Measurements from ENCODE around the gene CTU2. TPM values are rescaled to one million over a fixed set of nuclear protein-coding genes. Genes with fewer than 3 reads are reported as not detected.
A peak's percentile ranks its signal among the peaks of the same experiment; 100 is the strongest.

The CTU2 gene
- total RNA-seq, 1 donor from 2014 or later = 11.2 TPM

DNA sequence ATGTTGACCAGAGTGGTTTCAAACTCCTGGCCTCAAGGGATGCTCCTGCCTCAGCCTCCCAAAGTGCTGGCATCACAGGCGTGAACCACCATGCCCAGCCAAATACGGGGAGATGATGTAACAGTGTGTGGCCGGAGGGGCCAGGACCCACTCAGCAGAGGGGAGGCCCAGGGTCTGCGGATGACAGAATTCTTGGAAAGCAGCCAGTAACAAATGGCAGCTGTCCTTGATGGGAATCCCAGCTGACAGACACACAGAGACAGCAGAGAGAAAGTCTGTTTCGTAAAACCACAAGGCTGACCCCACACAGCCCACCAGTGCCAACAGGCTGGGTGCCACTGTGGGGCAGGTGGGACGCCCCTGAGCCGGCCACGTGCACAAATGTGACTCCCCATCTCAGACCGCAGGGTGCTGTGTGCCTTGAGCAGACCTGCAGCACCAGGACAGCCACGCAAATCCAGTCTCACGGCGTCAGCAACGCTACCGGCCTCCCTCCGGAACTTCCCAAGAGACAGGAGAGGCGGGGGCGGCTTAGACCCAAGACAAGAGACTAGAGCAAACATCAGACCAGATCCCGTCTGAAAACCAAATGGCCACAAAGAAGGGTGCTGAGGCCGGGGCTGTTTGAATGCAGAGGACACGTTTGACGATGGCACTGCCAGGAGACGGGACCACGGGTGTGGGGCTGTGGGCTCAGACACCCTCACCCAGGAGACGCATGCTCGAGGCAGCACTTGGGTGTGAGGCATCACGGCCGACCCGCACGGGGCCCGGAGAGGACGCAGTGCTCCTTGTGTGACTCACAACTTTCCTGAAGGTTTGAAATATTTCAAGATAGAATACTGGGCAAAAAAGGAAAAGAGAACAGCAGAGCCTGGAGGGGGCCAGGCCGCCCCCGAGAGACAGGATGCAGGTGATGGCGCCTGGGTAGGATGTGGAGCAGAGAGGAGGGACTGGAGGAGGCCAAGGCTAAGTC is 24.6 kb downstream of the CTU2 start:
- DNase-seq = peak; percentile 90

- DNase-seq = no peak
Measured at GRCh38 chr16:88731699-88732098, 25.4 kb downstream of the CTU2 start.

GRCh38 chr16:88732172-88732960 is 26.1 kb downstream of the CTU2 start:
- peak; percentile 32 for DNase-seq

- no peak for DNase-seq
Measured at GRCh38 chr16:88732961-88733294, 26.6 kb downstream of the CTU2 start.

DNA sequence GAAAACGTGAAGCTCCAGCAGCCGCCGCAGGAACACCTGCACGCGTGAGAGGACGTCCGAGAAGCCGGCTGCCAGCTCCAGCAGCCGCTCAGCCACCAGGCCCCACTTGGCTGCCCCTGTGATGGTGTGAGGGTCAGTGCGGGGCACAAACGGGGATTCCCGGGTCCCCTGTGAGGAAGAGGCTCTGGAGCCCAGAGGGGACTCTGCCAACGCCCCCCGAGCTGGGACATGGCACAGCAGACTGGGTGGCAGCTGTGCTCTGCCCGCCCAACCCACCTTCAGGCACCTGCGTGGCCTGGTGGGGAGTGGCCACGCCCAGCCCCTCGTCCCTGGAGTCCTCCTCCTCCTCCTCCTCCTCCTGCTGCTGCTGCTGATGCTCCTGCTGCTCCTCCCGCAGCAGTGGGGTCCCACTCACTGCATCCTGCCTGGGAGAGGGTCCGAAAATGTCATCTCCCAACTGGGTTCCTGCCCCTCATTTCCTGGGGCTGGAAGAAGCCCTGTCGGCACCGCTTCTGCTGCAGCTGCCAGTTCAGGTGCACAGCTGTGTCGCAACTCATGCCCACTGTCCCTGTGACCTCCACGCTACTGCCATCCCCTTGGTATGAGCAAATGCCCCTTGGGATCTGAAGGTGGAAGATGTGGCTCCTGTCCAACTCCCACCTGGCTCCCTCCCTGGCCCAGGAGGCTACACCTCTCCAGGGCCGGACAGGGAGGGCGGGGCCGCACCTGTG is 27.5 kb downstream of the CTU2 start:
- no peak for DNase-seq

- no peak for DNase-seq
Measured at GRCh38 chr16:88734361-88734728, 28.0 kb downstream of the CTU2 start.

- DNase-seq = no peak
Measured at GRCh38 chr16:88735121-88735520, 28.8 kb downstream of the CTU2 start.

- no peak for DNase-seq
Measured at GRCh38 chr16:88735616-88736015, 29.3 kb downstream of the CTU2 start.

DNA sequence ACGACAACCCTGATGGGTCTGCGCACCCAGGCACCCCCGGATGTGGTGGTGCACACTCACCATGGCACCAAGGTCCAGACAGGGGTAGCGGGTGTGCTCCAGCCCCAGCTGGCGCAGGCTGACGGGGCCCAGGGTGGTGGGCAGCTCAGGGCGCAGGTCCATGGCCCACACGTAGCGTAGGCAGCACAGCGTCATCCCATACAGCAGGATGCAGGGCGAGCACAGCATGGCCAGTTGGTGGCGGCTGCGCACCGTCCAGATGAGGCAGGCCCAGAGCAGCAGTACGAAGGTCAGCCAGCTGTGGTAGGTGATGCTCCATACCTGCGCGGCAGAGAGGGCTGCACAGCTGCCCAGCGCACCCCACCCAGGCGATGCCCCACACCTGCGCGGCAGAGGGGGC is 29.8 kb downstream of the CTU2 start:
- no peak for DNase-seq

- no peak for DNase-seq
Measured at GRCh38 chr16:88736496-88736895, 30.2 kb downstream of the CTU2 start.

- DNase-seq = peak; percentile 72
Measured at GRCh38 chr16:88737298-88738150, 31.2 kb downstream of the CTU2 start.

DNA sequence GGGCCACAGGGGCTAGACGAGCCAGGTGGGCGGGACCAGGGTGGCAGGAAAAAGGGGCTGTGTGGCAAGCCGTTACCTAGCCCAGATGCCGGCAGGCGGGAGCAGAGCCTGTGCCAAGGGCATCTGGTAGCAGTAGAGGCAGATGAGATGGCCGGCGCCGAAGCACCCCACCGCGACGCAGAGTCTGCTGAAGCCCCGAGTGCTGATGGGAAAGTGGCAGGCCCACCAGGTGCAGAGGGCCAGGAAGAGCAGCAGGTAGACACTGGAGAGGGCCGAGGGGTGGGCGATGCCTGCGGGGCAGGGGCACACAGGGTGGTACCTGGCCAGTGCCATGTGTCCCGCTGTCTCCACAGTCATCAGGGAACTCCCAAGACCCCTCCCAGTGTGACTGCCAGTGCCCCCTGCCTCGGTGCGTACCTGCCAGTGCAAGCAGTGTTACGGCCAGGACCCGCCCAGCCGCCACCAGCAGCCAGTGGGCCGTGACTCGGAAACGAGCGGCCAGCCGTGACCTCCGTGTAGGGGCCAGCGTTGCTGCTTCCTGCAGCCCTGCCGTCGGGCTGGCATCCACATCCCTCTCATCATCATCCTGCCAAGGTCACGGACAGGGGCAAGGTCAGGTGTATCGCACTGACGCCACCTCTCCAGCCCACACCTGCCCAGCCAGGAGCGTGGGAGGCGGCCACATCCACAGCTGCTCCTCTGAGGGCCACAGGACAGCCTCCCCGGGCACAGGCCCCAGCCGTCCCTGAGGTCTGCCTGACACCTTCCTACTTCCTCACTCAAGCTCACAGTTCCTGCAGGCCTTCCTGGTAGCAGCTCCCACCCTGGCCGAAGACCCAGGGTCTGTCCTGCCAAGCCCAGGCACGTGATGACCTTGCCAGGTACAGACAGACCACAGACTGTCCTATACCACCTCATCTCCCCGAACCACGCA is 32.1 kb downstream of the CTU2 start:
- DNase-seq = no peak

GRCh38 chr16:88739139-88739976 is 33.1 kb downstream of the CTU2 start:
- DNase-seq = peak; percentile 89

DNA sequence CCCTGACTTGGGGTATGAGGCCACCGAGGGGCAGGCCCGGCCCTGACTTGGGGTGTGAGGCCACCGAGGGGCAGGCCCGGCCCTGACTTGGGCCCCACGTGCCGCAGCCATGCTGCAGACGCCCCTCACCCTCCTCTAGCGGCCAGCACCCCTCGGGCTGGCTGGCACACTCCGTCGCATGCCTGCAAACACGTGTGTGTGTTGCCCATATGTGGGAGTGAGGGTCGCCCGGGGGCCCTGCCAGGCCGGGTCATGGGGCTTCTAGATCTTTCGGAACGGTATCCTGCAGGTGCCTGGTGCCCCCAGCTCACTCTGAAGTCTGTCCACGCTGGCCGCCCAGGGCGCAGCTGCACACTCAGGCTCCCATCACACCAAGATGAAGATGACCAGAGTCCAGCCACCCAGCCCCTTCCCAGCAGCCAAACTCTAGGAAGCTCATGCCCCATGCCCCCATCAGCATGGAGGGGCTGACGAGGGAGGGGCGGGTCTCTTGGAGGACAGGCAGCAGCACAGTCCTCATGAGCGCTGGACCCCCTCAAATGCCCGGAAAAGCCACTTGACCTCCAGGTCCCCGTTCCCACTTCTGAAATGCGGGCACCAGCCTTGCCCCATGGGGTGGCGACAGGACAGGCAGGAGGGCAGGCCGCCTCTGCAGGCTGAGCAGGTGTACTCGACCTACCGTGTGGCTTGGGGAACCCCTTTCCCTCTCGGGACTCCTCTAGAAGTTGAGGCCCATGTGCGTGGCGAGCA is 33.8 kb downstream of the CTU2 start:
- DNase-seq = no peak

DNA sequence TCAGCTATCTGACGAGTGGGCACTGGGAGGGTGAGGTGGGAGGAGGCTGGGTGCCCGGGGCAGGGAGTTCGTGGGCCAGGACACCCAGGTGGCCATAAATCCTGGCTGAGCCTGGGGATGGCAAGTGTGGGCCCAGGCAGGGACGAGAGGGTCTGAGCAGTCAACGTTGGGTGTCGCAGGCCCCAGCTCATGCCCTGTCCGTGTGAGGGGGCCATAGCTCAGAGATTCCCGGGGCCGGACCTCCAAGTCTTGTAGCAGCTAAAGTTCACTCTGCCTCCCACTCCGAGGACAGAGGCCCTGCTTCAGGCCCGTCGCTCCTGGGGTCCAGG is 34.4 kb downstream of the CTU2 start:
- no peak for DNase-seq

DNA sequence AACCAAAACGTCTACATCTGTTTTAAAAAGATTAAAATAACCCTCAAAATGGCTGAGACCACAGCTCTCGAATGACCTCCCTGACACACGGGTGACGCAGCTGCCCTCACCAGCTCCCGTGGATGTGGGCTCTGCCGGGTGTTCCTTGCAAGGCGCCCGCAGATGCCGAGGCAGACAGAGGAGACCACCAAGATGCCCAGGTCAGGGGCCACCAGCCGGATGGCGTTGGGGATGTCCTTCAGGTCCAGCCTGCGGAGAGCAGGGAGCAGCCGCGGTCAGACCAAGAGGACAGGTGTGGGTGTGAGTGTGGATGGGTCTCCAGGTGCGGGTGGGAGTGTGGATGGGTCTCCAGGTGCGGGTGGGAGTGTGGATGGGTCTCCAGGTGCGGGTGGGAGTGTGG is 35.1 kb downstream of the CTU2 start:
- DNase-seq = no peak

DNA sequence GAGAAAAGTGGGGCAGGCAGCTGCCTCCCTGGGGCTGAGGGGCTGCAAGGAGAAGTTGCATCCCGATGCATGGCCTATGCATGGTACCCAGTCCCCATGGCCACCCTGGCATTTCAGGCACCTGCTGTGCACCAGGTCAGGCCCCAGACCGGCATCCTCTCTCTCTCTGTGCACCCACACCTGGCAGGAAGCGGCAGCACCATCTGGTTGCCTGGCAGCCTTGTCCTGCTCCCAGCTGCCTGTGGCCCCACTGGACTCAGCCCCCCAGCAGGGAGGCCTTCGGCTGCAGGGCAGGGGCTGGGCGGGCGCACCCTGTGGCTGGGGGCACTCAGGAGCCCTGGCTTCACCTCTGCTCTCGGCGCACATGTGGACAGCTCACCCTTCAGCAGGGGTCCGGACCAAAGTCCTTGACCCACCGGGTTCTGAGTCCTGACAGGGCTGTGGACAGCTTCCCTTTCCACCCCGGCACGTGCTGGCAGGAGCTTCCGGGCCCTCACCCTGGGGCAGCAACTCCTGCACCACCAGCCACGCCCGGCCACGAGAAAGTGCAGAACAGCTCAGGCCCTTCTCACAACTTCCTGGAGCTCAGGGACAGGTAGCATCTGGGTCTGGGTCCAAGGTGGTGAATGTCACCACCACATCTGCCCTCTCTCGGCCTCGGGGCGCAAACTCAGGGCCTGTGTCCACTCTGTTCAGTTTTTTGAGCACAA is 36.7 kb downstream of the CTU2 start:
- no peak for DNase-seq
